Panc1 (cell line): Measurements from ENCODE around the gene NKD1.

Experiments used
- POLR2AphosphoS5 ChIP-seq: IDR thresholded peaks from 2 replicates; pipeline ENCODE4 v1.6.1; 2012; ENCODE audit warnings: mild to moderate bottlenecking, low read depth, low read length, moderate library complexity
- SIN3A ChIP-seq: IDR thresholded peaks from 2 replicates; pipeline ENCODE4 v1.6.1; 2012; ENCODE audit warnings: low read depth, mild to moderate bottlenecking, low read length, moderate library complexity, borderline replicate concordance; ENCODE audit not compliant: insufficient read depth
- TCF7L2 ChIP-seq: IDR thresholded peaks from 2 replicates; pipeline ENCODE4 v1.6.1; 2011; ENCODE audit warnings: mild to moderate bottlenecking, low read depth, low read length, inconsistent platforms
- TF ChIP-seq, protein P1 (sequence below): fragments of 450-650 bp; IDR thresholded peaks from 2 replicates; pipeline ENCODE4 v1.5.1; 2017; ENCODE audit warnings: mild to moderate bottlenecking

GRCh38 chr16:50552476-50553101, 4.4 kb downstream of the NKD1 start:
- TF ChIP-seq, protein P1, sequence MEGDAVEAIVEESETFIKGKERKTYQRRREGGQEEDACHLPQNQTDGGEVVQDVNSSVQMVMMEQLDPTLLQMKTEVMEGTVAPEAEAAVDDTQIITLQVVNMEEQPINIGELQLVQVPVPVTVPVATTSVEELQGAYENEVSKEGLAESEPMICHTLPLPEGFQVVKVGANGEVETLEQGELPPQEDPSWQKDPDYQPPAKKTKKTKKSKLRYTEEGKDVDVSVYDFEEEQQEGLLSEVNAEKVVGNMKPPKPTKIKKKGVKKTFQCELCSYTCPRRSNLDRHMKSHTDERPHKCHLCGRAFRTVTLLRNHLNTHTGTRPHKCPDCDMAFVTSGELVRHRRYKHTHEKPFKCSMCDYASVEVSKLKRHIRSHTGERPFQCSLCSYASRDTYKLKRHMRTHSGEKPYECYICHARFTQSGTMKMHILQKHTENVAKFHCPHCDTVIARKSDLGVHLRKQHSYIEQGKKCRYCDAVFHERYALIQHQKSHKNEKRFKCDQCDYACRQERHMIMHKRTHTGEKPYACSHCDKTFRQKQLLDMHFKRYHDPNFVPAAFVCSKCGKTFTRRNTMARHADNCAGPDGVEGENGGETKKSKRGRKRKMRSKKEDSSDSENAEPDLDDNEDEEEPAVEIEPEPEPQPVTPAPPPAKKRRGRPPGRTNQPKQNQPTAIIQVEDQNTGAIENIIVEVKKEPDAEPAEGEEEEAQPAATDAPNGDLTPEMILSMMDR: no peak
- TF ChIP-seq POLR2AphosphoS5 (no peak), TCF7L2 (no peak), SIN3A (no peak)
